ENCODE measurements around the gene TMEM202.
"Not testable (repeated sequence)": the region's sequence is repeated elsewhere in the genome, so short reads cannot be mapped to it uniquely, and the experiment has no call there.

The TMEM202 gene

GRCh38 chr15:72426753-72427152, 28.6 kb downstream of the TMEM202 start:
- no peak for DNase-seq (ENCODE audit: low spot score)

GRCh38 chr15:72437650-72438316, 39.7 kb downstream of the TMEM202 start:
- DNase-seq (ENCODE audit: low spot score) = no peak
- in situ Hi-C loops (cut with MboI; ENCODE audit: low sequenced_read_pairs, unreplicated experiment) = no loop called here
- TF ChIP-seq, protein P1, sequence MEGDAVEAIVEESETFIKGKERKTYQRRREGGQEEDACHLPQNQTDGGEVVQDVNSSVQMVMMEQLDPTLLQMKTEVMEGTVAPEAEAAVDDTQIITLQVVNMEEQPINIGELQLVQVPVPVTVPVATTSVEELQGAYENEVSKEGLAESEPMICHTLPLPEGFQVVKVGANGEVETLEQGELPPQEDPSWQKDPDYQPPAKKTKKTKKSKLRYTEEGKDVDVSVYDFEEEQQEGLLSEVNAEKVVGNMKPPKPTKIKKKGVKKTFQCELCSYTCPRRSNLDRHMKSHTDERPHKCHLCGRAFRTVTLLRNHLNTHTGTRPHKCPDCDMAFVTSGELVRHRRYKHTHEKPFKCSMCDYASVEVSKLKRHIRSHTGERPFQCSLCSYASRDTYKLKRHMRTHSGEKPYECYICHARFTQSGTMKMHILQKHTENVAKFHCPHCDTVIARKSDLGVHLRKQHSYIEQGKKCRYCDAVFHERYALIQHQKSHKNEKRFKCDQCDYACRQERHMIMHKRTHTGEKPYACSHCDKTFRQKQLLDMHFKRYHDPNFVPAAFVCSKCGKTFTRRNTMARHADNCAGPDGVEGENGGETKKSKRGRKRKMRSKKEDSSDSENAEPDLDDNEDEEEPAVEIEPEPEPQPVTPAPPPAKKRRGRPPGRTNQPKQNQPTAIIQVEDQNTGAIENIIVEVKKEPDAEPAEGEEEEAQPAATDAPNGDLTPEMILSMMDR (IDR thresholded peaks at IDR 0.05; ENCODE audit: borderline replicate concordance, control extremely low read depth, extremely low read depth, insufficient read depth, missing control alignments) = no peak

More at GRCh38 chr15:72426753-72427152, 28.6 kb downstream of the TMEM202 start:
- in situ Hi-C loops (cut with MboI; ENCODE audit: low sequenced_read_pairs, unreplicated experiment) = no loop called here
- TF ChIP-seq, protein P1 (IDR thresholded peaks at IDR 0.05; ENCODE audit: borderline replicate concordance, control extremely low read depth, extremely low read depth, insufficient read depth, missing control alignments) = no peak

DNA sequence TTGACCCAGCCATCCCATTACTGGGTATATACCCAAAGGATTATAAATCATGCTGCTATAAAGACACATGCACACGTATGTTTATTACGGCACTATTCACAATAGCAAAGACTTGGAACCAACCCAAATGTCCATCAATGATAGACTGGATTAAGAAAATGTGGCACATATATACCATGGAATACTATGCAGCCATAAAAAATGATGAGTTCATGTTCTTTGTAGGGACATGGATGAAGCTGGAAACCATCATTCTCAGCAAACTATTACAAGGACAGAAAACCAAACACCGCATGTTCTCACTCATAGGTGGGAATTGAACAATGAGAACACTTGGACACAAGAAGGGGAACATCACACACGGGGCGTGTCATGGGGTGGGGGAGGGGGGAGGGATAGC, 44.7 kb downstream of the TMEM202 start:
- DNase-seq (ENCODE audit: low spot score); in situ Hi-C loops (cut with MboI; ENCODE audit: low sequenced_read_pairs, unreplicated experiment): not testable (repeated sequence)

DNA sequence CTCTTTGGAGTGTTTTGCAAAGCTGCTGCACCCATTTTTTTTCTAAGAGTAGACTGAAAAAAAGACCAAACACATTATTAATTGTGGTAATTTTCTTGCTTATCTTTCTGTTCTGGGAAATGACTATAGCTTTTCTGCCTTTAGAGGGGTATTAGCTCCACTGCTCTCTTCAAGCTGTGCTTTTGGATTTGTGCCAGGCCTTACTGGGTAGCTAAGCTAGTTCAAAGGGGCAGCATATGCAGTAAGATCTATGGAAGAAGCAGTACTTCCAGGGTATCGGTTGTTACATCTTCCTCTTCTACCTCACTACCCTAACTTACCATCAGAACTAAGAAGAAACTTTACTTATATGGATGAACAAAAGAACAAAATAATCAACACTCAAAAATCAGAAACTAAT, 47.3 kb downstream of the TMEM202 start:
- no peak for DNase-seq (ENCODE audit: low spot score)
- in situ Hi-C loops (cut with MboI; ENCODE audit: low sequenced_read_pairs, unreplicated experiment) = no loop called here
- TF ChIP-seq, protein P1 (IDR thresholded peaks at IDR 0.05; ENCODE audit: borderline replicate concordance, control extremely low read depth, extremely low read depth, insufficient read depth, missing control alignments) = no peak

GRCh38 chr15:72450805-72451204, 52.7 kb downstream of the TMEM202 start:
- in situ Hi-C loops (cut with MboI; ENCODE audit: low sequenced_read_pairs, unreplicated experiment) = no loop called here
- TF ChIP-seq, protein P1 (IDR thresholded peaks at IDR 0.05; ENCODE audit: borderline replicate concordance, control extremely low read depth, extremely low read depth, insufficient read depth, missing control alignments) = no peak
- no peak for DNase-seq (ENCODE audit: low spot score)

- TF ChIP-seq, protein P1 (IDR thresholded peaks at IDR 0.05; ENCODE audit: borderline replicate concordance, control extremely low read depth, extremely low read depth, insufficient read depth, missing control alignments) = no peak
- in situ Hi-C loops (cut with MboI; ENCODE audit: low sequenced_read_pairs, unreplicated experiment) = no loop called here
- no peak for DNase-seq (ENCODE audit: low spot score)
These were observed 53.1 kb downstream of the TMEM202 start for GRCh38 chr15:72451224-72451623.

- in situ Hi-C loops (cut with MboI; ENCODE audit: low sequenced_read_pairs, unreplicated experiment) = no loop called here
- TF ChIP-seq, protein P1 (IDR thresholded peaks at IDR 0.05; ENCODE audit: borderline replicate concordance, control extremely low read depth, extremely low read depth, insufficient read depth, missing control alignments) = no peak
These were observed 58.6 kb downstream of the TMEM202 start for GRCh38 chr15:72456684-72457083.

More at GRCh38 chr15:72456684-72457083, 58.6 kb downstream of the TMEM202 start:
- no peak for DNase-seq (ENCODE audit: low spot score)
